M059J (cell line): ENCODE results near the gene FAM204A. TPM values are rescaled to one million over a fixed set of nuclear protein-coding genes. Genes with fewer than 3 reads are reported as not detected.

ENCODE experiments used
- DNase-seq: peaks from one replicate; pipeline ENCODE4 v3.0.0-alpha.2; 2012; ENCODE audit warnings: low read depth
- total RNA-seq: library from RNA; depleted of rRNA; stranded (reverse); fragments of >200 nt; shearing (Covaris generic); gene quantifications from 2 replicates; pipeline ENCODE4 v1.2.3, GENCODE V29; 2014; rRNA removed

FAM204A gene
- 30.3 and 71.6 TPM in 2 replicates for total RNA-seq

GRCh38 chr10:118341791-118342637 is at the start of gene FAM204A:
Gene FAM204A, minus strand, starts transcription at chr10:118342324. Its CDS starts 5,909 bp downstream, at chr10:118336415.
- peak; percentile 91 for DNase-seq

GRCh38 chr10:118383699-118384098 is 41.6 kb upstream of the FAM204A start:
- no peak for DNase-seq

GRCh38 chr10:118383063-118383689 is 41.1 kb upstream of the FAM204A start:
- no peak for DNase-seq

GRCh38 chr10:118374404-118374803 is 32.3 kb upstream of the FAM204A start:
- peak; percentile 46 for DNase-seq

- peak; percentile 85 for DNase-seq
These were observed 31.7 kb upstream of the FAM204A start for GRCh38 chr10:118373786-118374185.

- DNase-seq: no peak
These were observed 28.4 kb upstream of the FAM204A start for GRCh38 chr10:118370499-118370898.

GRCh38 chr10:118369641-118370205 is 27.6 kb upstream of the FAM204A start:
- no peak for DNase-seq

GRCh38 chr10:118365702-118366101 is 23.6 kb upstream of the FAM204A start:
- DNase-seq: no peak

- no peak for DNase-seq
These were observed 20.0 kb upstream of the FAM204A start for GRCh38 chr10:118362103-118362502.

GRCh38 chr10:118358327-118358726 is 16.2 kb upstream of the FAM204A start:
- no peak for DNase-seq

GRCh38 chr10:118357841-118358240 is 15.7 kb upstream of the FAM204A start:
- no peak for DNase-seq

GRCh38 chr10:118356628-118357027 is 14.5 kb upstream of the FAM204A start:
- DNase-seq: no peak

GRCh38 chr10:118355234-118355633 is 13.1 kb upstream of the FAM204A start:
- no peak for DNase-seq

GRCh38 chr10:118349235-118349634 is 7.1 kb upstream of the FAM204A start:
- DNase-seq: no peak

GRCh38 chr10:118343549-118343948 is 1.4 kb upstream of the FAM204A start:
- DNase-seq: no peak

GRCh38 chr10:118343115-118343514 is 991 bp upstream of the FAM204A start:
- peak; percentile 44 for DNase-seq

GRCh38 chr10:118342638-118343020 is 505 bp upstream of the FAM204A start:
- DNase-seq: peak; percentile 18

- no peak for DNase-seq
These were observed 1.6 kb downstream of the FAM204A start for GRCh38 chr10:118340486-118340885.

GRCh38 chr10:118339111-118339510 is 3.0 kb downstream of the FAM204A start:
- DNase-seq: no peak

GRCh38 chr10:118337356-118337755 is 4.8 kb downstream of the FAM204A start:
- DNase-seq: no peak

- DNase-seq: no peak
These were observed 8.3 kb downstream of the FAM204A start for GRCh38 chr10:118333871-118334270.

GRCh38 chr10:118332948-118333710 is 9.0 kb downstream of the FAM204A start:
- DNase-seq: peak; percentile 4
